HTERT RPE-1 (cell line): ENCODE data around the gene KLF14.
"Not testable (repeated sequence)": the region's sequence is repeated elsewhere in the genome, so short reads cannot be mapped to it uniquely, and the experiment has no call there.

Experiments
- in situ Hi-C: fragments of 300-500 bp; cut with MboI; formaldehyde crosslinking; loops from 4 replicates; pipeline ENCODE4 v1.14.3; 2020; ENCODE audit warnings: low sequenced_read_pairs

The KLF14 gene

GRCh38 chr7:130733931-130734814 is at the start of gene KLF14:
Gene KLF14, minus strand, starts transcription at chr7:130734207. Its CDS starts 174 bp downstream, at chr7:130734033.
- in situ Hi-C loops, result no loop called here

- in situ Hi-C loops, result no loop called here
These were observed 47.3 kb upstream of the KLF14 start for GRCh38 chr7:130781346-130781745.

GRCh38 chr7:130777426-130777825 is 43.4 kb upstream of the KLF14 start:
- in situ Hi-C loops, result no loop called here

GRCh38 chr7:130772456-130772855 is 38.4 kb upstream of the KLF14 start:
- in situ Hi-C loops, result not testable (repeated sequence)

- in situ Hi-C loops, result no loop called here
These were observed 34.8 kb upstream of the KLF14 start for GRCh38 chr7:130768854-130769253.

GRCh38 chr7:130764569-130764968 is 30.6 kb upstream of the KLF14 start:
- in situ Hi-C loops, result not testable (repeated sequence)

- in situ Hi-C loops, result no loop called here
These were observed 24.5 kb upstream of the KLF14 start for GRCh38 chr7:130758429-130759056.

GRCh38 chr7:130756316-130756715 is 22.3 kb upstream of the KLF14 start:
- in situ Hi-C loops, result no loop called here

- in situ Hi-C loops, result no loop called here
These were observed 18.4 kb upstream of the KLF14 start for GRCh38 chr7:130752424-130752823.

- in situ Hi-C loops, result no loop called here
These were observed 16.7 kb upstream of the KLF14 start for GRCh38 chr7:130750755-130751154.

GRCh38 chr7:130748531-130749389 is 14.8 kb upstream of the KLF14 start:
- in situ Hi-C loops, result no loop called here

- in situ Hi-C loops, result no loop called here
These were observed 7.5 kb upstream of the KLF14 start for GRCh38 chr7:130741331-130741995.

- in situ Hi-C loops, result no loop called here
These were observed 6.6 kb upstream of the KLF14 start for GRCh38 chr7:130740606-130741005.

- in situ Hi-C loops, result no loop called here
These were observed 2.4 kb upstream of the KLF14 start for GRCh38 chr7:130736298-130736900.

- in situ Hi-C loops, result no loop called here
These were observed 1.1 kb upstream of the KLF14 start for GRCh38 chr7:130734815-130735716.

- in situ Hi-C loops, result no loop called here
These were observed 752 bp downstream of the KLF14 start for GRCh38 chr7:130732980-130733930.

GRCh38 chr7:130723784-130724183 is 10.2 kb downstream of the KLF14 start:
- in situ Hi-C loops, result no loop called here
